Keratinocyte (primary cell): ENCODE results near the gene SPR. TPM values are rescaled to one million over a fixed set of nuclear protein-coding genes. Genes with fewer than 3 reads are reported as not detected.

Experiments
- DNase-seq: peaks from one replicate; pipeline ENCODE4 v3.0.0-alpha.2; 2011; ENCODE audit warnings: low read depth, missing footprints, low spot score
- FAIRE-seq: peaks from 2 replicates; lab custom pipeline; 2011; peaks lifted over from hg19 to GRCh38; lab: Jason Lieb, UNC
- H2AFZ ChIP-seq: 2 replicates; pipeline ENCODE4 v1.6.0; 2012; ENCODE audit warnings: low read length, control low read depth, inconsistent platforms; ENCODE audit not compliant: control insufficient read depth
- H3K27ac ChIP-seq: 2 replicates; pipeline ENCODE4 v1.5.1; 2011; ENCODE audit warnings: low read length; ENCODE audit not compliant: control insufficient read depth, insufficient read depth
- H3K27me3 ChIP-seq: 3 replicates; pipeline ENCODE4 v1.6.0; 2011; ENCODE audit warnings: low read length; ENCODE audit not compliant: control insufficient read depth, insufficient read depth; ENCODE audit errors: extremely low read depth
- H3K36me3 ChIP-seq, 2 experiments: 2 replicates in 1 of 2; 3 replicates in 1 of 2; pipeline ENCODE4 v1.5.1; 2011; ENCODE audit warnings: low read length in 2 of 2, mild to moderate bottlenecking in 1 of 2; ENCODE audit not compliant: control insufficient read depth in 2 of 2, insufficient read depth in 2 of 2; ENCODE audit errors: extremely low read depth in 1 of 2
- H3K4me1 ChIP-seq: 3 replicates; pipeline ENCODE4 v1.5.1; 2011; ENCODE audit warnings: low read length; ENCODE audit not compliant: control insufficient read depth, insufficient read depth; ENCODE audit errors: extremely low read depth
- H3K4me2 ChIP-seq: 3 replicates; pipeline ENCODE4 v1.6.0; 2011; ENCODE audit warnings: low read depth, low read length; ENCODE audit not compliant: control insufficient read depth, insufficient read depth; ENCODE audit errors: extremely low read depth
- H3K4me3 ChIP-seq, 3 experiments: fragments of 200-600 bp in 1 of 3; sonication (generic) in 1 of 3; 2 replicates in 2 of 3; 3 replicates in 1 of 3; pipeline ENCODE4 v1.5.1; 2011 to 2016; ENCODE audit warnings: low read length in 3 of 3, mild to moderate bottlenecking in 3 of 3, control low read depth in 2 of 3, inconsistent platforms in 1 of 3, low read depth in 1 of 3, mixed read lengths in 1 of 3, mixed run types in 1 of 3, moderate library complexity in 1 of 3; ENCODE audit not compliant: control insufficient read depth in 2 of 3, insufficient read depth in 2 of 3; ENCODE audit errors: extremely low read depth in 1 of 3
- H3K79me2 ChIP-seq: 2 replicates; pipeline ENCODE4 v1.6.0; 2012; ENCODE audit warnings: low read length; ENCODE audit not compliant: control insufficient read depth, insufficient read depth
- H3K9ac ChIP-seq: 3 replicates; pipeline ENCODE4 v1.6.0; 2011; ENCODE audit warnings: low read length; ENCODE audit not compliant: control insufficient read depth, insufficient read depth; ENCODE audit errors: extremely low read depth
- H3K9me1 ChIP-seq: 3 replicates; pipeline ENCODE4 v1.6.0; 2011; ENCODE audit warnings: low read length; ENCODE audit not compliant: control insufficient read depth, insufficient read depth; ENCODE audit errors: extremely low read depth
- H3K9me3 ChIP-seq: 2 replicates; pipeline ENCODE4 v1.5.1; 2012; ENCODE audit warnings: low read depth, low read length; ENCODE audit not compliant: control insufficient read depth
- H4K20me1 ChIP-seq: 3 replicates; pipeline ENCODE4 v1.6.0; 2011; ENCODE audit warnings: low read length; ENCODE audit not compliant: control insufficient read depth, insufficient read depth; ENCODE audit errors: extremely low read depth
- EZH2 ChIP-seq: IDR thresholded peaks from one replicate; pipeline ENCODE4 v1.6.1; 2012; ENCODE audit warnings: inconsistent platforms, mild to moderate bottlenecking, low read length, moderate library complexity
- dilution Hi-C: fragments of 300-500 bp; cut with MboI; formaldehyde crosslinking; loops from one replicate; pipeline ENCODE4 v1.7.0; 2020; ENCODE audit warnings: low sequenced_read_pairs; ENCODE audit not compliant: extremely low pct_ligation_motif_present
- polyA minus RNA-seq, 3 experiments: library from RNA; depleted of rRNA, polyadenylated mRNA; stranded (reverse); fragments of >200 nt; gene quantifications; 1 replicate in 1 of 3; 2 replicates in 1 of 3; 3 replicates in 1 of 3; pipeline ENCODE4 v1.2.3, GENCODE V29; 2011
- polyA plus RNA-seq, 5 experiments: library from polyadenylated mRNA; depleted of rRNA in 3 of 5; stranded (reverse) in 3 of 5; stranded (forward) in 1 of 5; unstranded in 1 of 5; fragments of >200 nt; gene quantifications; 1 replicate in 1 of 5; 2 replicates in 3 of 5; 3 replicates in 1 of 5; pipeline versions ENCODE4 v1.2.1 to v1.2.3, GENCODE V29; 2011 to 2012; ENCODE audit warnings: missing spikeins in 2 of 5, low read depth in 1 of 5, low replicate concordance in 1 of 5
- TF ChIP-seq, protein P1 (sequence below), 3 experiments: IDR thresholded peaks in 1 of 3; conservative IDR thresholded peaks in 1 of 3; optimal IDR thresholded peaks in 1 of 3; 2 replicates in 2 of 3; 3 replicates in 1 of 3; pipeline versions ENCODE3 to v1.5.1; 2011; ENCODE audit warnings: low read length in 3 of 3, mild to moderate bottlenecking in 3 of 3, moderate library complexity in 2 of 3, control low read depth in 1 of 3, inconsistent platforms in 1 of 3; ENCODE audit not compliant: insufficient read depth in 2 of 3; ENCODE audit errors: extremely low read depth in 1 of 3

Gene SPR
- polyA plus RNA-seq (25.1 to 33.9 TPM (median 26.0 TPM) in 3 replicates), polyA minus RNA-seq (11.7 to 13.8 TPM (median 12.2 TPM) in 3 replicates)
- polyA plus RNA-seq (2011; ENCODE audit: low read depth) = 9.1 TPM
- polyA plus RNA-seq (2011; cell fraction: cytosol; rRNA removed) = 27.6 and 36.6 TPM in 2 replicates
- polyA plus RNA-seq (2011; cell fraction: nucleus; rRNA removed) = 16.2 and 16.4 TPM in 2 replicates
- polyA plus RNA-seq (2012; ENCODE audit: low replicate concordance) = 18.2 and 37.1 TPM in 2 replicates
- polyA minus RNA-seq (2011; cell fraction: cytosol; rRNA and poly(A)+ RNA removed) = 16.5 TPM
- polyA minus RNA-seq (2011; cell fraction: nucleus; rRNA and poly(A)+ RNA removed) = 4.0 and 4.5 TPM in 2 replicates

DNA sequence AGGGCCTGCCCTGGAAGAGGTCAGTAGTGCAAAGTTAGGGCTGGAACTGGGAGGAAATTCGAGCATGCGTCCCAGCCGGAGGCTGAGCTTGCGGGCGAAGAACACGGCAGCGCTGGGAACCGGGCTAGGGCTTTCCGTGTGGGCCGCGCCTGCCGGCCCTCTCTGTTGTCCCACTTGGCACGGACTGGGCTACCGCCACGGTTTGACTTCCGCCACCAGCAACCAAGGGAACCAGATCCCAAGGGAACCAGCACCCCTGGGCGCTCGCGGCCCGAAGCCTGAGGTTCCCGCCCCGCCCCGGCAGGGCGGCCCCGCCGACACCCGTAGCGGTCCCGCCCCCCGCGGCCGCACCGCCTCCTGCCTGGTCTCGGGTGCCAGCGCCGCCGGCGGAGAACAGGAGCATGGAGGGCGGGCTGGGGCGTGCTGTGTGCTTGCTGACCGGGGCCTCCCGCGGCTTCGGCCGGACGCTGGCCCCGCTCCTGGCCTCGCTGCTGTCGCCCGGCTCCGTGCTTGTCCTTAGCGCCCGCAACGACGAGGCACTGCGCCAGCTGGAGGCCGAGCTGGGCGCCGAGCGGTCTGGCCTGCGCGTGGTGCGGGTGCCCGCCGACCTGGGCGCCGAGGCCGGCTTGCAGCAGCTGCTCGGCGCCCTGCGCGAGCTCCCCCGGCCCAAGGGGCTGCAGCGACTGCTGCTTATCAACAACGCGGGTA lies at the start of gene SPR:
Gene SPR (plus strand): TSS at position 377 of the 708 bp plus-strand sequence. CDS start 25 bp downstream, at position 402.
- FAIRE-seq (no peak), DNase-seq (no peak)
- Histone ChIP-seq H3K79me2 (peaks cover 2% of the 10 kb centered on the region), H3K27me3 (no peaks in the 10 kb centered on the region), H3K9me1 (no peaks in the 10 kb centered on the region), H2AFZ (peak within 1 kb of the TSS; percentile 94), H3K36me3 (peaks cover 8 to 12% of the 10 kb centered on the region in 2 experiments), H4K20me1 (peaks cover 3% of the 10 kb centered on the region), H3K4me1 (peaks cover 12% of the 10 kb centered on the region), H3K4me2 (peak within 1 kb of the TSS; percentile 94), H3K9me3 (no peaks in the 10 kb centered on the region), H3K9ac (peak within 1 kb of the TSS; percentile 71), H3K27ac (peak within 1 kb of the TSS; percentile 28), H3K4me3 (peak within 1 kb of the TSS; percentile 43 to 81 (median 78))
- dilution Hi-C loops = no loop called here
- TF ChIP-seq EZH2 = no peak
- TF ChIP-seq, protein P1, sequence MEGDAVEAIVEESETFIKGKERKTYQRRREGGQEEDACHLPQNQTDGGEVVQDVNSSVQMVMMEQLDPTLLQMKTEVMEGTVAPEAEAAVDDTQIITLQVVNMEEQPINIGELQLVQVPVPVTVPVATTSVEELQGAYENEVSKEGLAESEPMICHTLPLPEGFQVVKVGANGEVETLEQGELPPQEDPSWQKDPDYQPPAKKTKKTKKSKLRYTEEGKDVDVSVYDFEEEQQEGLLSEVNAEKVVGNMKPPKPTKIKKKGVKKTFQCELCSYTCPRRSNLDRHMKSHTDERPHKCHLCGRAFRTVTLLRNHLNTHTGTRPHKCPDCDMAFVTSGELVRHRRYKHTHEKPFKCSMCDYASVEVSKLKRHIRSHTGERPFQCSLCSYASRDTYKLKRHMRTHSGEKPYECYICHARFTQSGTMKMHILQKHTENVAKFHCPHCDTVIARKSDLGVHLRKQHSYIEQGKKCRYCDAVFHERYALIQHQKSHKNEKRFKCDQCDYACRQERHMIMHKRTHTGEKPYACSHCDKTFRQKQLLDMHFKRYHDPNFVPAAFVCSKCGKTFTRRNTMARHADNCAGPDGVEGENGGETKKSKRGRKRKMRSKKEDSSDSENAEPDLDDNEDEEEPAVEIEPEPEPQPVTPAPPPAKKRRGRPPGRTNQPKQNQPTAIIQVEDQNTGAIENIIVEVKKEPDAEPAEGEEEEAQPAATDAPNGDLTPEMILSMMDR (optimal IDR thresholded peaks at IDR 0.05 in 1 of 3, IDR thresholded peaks at IDR 0.05 in 1 of 3, conservative IDR thresholded peaks at IDR 0.05 in 1 of 3; ENCODE audit: extremely low read depth in 1 of 3, insufficient read depth in 2 of 3, low read length in 3 of 3) = no peak

- no peak for TF ChIP-seq EZH2
- TF ChIP-seq, protein P1 (optimal IDR thresholded peaks at IDR 0.05 in 1 of 3, IDR thresholded peaks at IDR 0.05 in 1 of 3, conservative IDR thresholded peaks at IDR 0.05 in 1 of 3; ENCODE audit: extremely low read depth in 1 of 3, insufficient read depth in 2 of 3, low read length in 3 of 3) = no peak
- Histone ChIP-seq H4K20me1 (no peaks in the 10 kb centered on the region), H3K4me2 (no peak overlapping the region), H3K9me3 (no peaks in the 10 kb centered on the region), H3K27ac (no peak overlapping the region), H3K9me1 (no peaks in the 10 kb centered on the region), H3K4me3 (no peak overlapping the region), H3K4me1 (no peaks in the 10 kb centered on the region), H3K27me3 (no peaks in the 10 kb centered on the region), H3K36me3 (no peaks in the 10 kb centered on the region), H2AFZ (no peak overlapping the region), H3K9ac (no peak overlapping the region), H3K79me2 (no peaks in the 10 kb centered on the region)
- dilution Hi-C loops = no loop called here
- FAIRE-seq (no peak), DNase-seq (no peak)
Measured at GRCh38 chr2:72840066-72840465, 47.1 kb upstream of the SPR start.
